HAP-1 (cell line): Measurements from ENCODE around the gene WWOX.

Experiments used
- DNase-seq, 2 experiments: peaks; one replicate each; pipeline ENCODE4 v3.0.0-alpha.2; 2016 to 2020; ENCODE audit warnings: low spot score in 2 of 2
- H3K27me3 ChIP-seq: fragments of 250-450 bp; sonication (Bioruptor Pico); 2 replicates; pipeline ENCODE4 v1.5.1; 2020; ENCODE audit warnings: low read depth, mild to moderate bottlenecking, moderate library complexity
- H3K36me3 ChIP-seq: fragments of 250-450 bp; sonication (Bioruptor Pico); replicated peaks from 2 replicates; pipeline ENCODE4 v1.5.1; 2020; ENCODE audit warnings: mild to moderate bottlenecking
- H3K4me1 ChIP-seq: fragments of 250-450 bp; sonication (Bioruptor Pico); 2 replicates; pipeline ENCODE4 v1.5.1; 2020; ENCODE audit warnings: mild to moderate bottlenecking
- H3K4me3 ChIP-seq: fragments of 250-450 bp; sonication (Bioruptor Pico); 2 replicates; pipeline ENCODE4 v1.5.1; 2020; ENCODE audit warnings: mild to moderate bottlenecking, moderate library complexity
- H3K9me3 ChIP-seq: fragments of 250-450 bp; sonication (Bioruptor Pico); 2 replicates; pipeline ENCODE4 v1.5.1; 2020; ENCODE audit warnings: mild to moderate bottlenecking, moderate library complexity
- in situ Hi-C: fragments of 300-500 bp; cut with MboI; formaldehyde crosslinking; loops from 3 replicates; pipeline ENCODE4 v1.14.3; 2020; ENCODE audit warnings: low sequenced_read_pairs, inconsistent platforms, mixed read lengths

The WWOX gene

GRCh38 chr16:78348886-78349285 is 249.4 kb downstream of the WWOX start:
- H3K4me3 ChIP-seq, result no peak overlapping the region
- H3K4me1 ChIP-seq, result no peaks in the 10 kb centered on the region
- H3K27me3 ChIP-seq, result no peaks in the 10 kb centered on the region
- no peak for DNase-seq
- H3K36me3 ChIP-seq, result no peaks in the 10 kb centered on the region
- in situ Hi-C loops, result no loop called here
- no peaks in the 10 kb centered on the region for H3K9me3 ChIP-seq

- DNase-seq, result no peak
- Histone ChIP-seq H3K9me3 (no peaks in the 10 kb centered on the region), H3K36me3 (no peaks in the 10 kb centered on the region), H3K4me1 (no peaks in the 10 kb centered on the region), H3K4me3 (no peak overlapping the region), H3K27me3 (no peaks in the 10 kb centered on the region)
- in situ Hi-C loops, result no loop called here
These were observed 252.7 kb downstream of the WWOX start for GRCh38 chr16:78352184-78352583.

GRCh38 chr16:78353640-78354275 is 254.3 kb downstream of the WWOX start:
- no peak for DNase-seq
- in situ Hi-C loops, result no loop called here

GRCh38 chr16:78362524-78363135 is 263.2 kb downstream of the WWOX start:
- no peaks in the 10 kb centered on the region for H3K4me1 ChIP-seq
- in situ Hi-C loops, result no loop called here
- H3K4me3 ChIP-seq, result no peak overlapping the region
- no peaks in the 10 kb centered on the region for H3K9me3 ChIP-seq
- no peaks in the 10 kb centered on the region for H3K27me3 ChIP-seq
- DNase-seq, result no peak
- H3K36me3 ChIP-seq, result no peaks in the 10 kb centered on the region

More at GRCh38 chr16:78353640-78354275, 254.3 kb downstream of the WWOX start:
- Histone ChIP-seq H3K4me3 (no peak overlapping the region), H3K36me3 (no peaks in the 10 kb centered on the region), H3K4me1 (no peaks in the 10 kb centered on the region), H3K27me3 (no peaks in the 10 kb centered on the region), H3K9me3 (no peaks in the 10 kb centered on the region)

- Histone ChIP-seq H3K27me3 (no peaks in the 10 kb centered on the region), H3K9me3 (no peaks in the 10 kb centered on the region), H3K4me1 (no peaks in the 10 kb centered on the region), H3K36me3 (no peaks in the 10 kb centered on the region), H3K4me3 (no peak overlapping the region)
- DNase-seq, result no peak
- in situ Hi-C loops, result no loop called here
These were observed 264.5 kb downstream of the WWOX start for GRCh38 chr16:78363843-78364555.

GRCh38 chr16:78364556-78364880 is 265.1 kb downstream of the WWOX start:
- H3K4me3 ChIP-seq, result no peak overlapping the region
- in situ Hi-C loops, result no loop called here
- DNase-seq, result no peak
- H3K4me1 ChIP-seq, result no peaks in the 10 kb centered on the region
- H3K9me3 ChIP-seq, result no peaks in the 10 kb centered on the region
- no peaks in the 10 kb centered on the region for H3K27me3 ChIP-seq
- no peaks in the 10 kb centered on the region for H3K36me3 ChIP-seq

GRCh38 chr16:78365366-78365765 is 265.9 kb downstream of the WWOX start:
- Histone ChIP-seq H3K27me3 (no peaks in the 10 kb centered on the region), H3K4me1 (no peaks in the 10 kb centered on the region), H3K4me3 (no peak overlapping the region), H3K36me3 (no peaks in the 10 kb centered on the region), H3K9me3 (no peaks in the 10 kb centered on the region)
- no peak for DNase-seq
- in situ Hi-C loops, result no loop called here

- in situ Hi-C loops, result no loop called here
- H3K9me3 ChIP-seq, result no peaks in the 10 kb centered on the region
- H3K27me3 ChIP-seq, result no peaks in the 10 kb centered on the region
- no peak overlapping the region for H3K4me3 ChIP-seq
- no peaks in the 10 kb centered on the region for H3K4me1 ChIP-seq
- no peak for DNase-seq
- no peaks in the 10 kb centered on the region for H3K36me3 ChIP-seq
These were observed 269.0 kb downstream of the WWOX start for GRCh38 chr16:78368121-78369102.

- DNase-seq, result no peak
- no peaks in the 10 kb centered on the region for H3K36me3 ChIP-seq
These were observed 272.8 kb downstream of the WWOX start for GRCh38 chr16:78372277-78372676.

GRCh38 chr16:78375055-78375679 is 275.7 kb downstream of the WWOX start:
- no peak overlapping the region for H3K4me3 ChIP-seq
- no peaks in the 10 kb centered on the region for H3K36me3 ChIP-seq
- in situ Hi-C loops, result no loop called here
- H3K27me3 ChIP-seq, result no peaks in the 10 kb centered on the region
- no peak for DNase-seq
- H3K9me3 ChIP-seq, result no peaks in the 10 kb centered on the region
- no peaks in the 10 kb centered on the region for H3K4me1 ChIP-seq

More at GRCh38 chr16:78372277-78372676, 272.8 kb downstream of the WWOX start:
- no peaks in the 10 kb centered on the region for H3K9me3 ChIP-seq
- no peak overlapping the region for H3K4me3 ChIP-seq
- in situ Hi-C loops, result no loop called here
- H3K4me1 ChIP-seq, result no peaks in the 10 kb centered on the region
- H3K27me3 ChIP-seq, result no peaks in the 10 kb centered on the region

GRCh38 chr16:78376452-78376851 is 277.0 kb downstream of the WWOX start:
- no peak overlapping the region for H3K4me3 ChIP-seq
- no peaks in the 10 kb centered on the region for H3K9me3 ChIP-seq
- H3K4me1 ChIP-seq, result no peaks in the 10 kb centered on the region
- H3K36me3 ChIP-seq, result no peaks in the 10 kb centered on the region
- in situ Hi-C loops, result no loop called here
- H3K27me3 ChIP-seq, result no peaks in the 10 kb centered on the region
- no peak for DNase-seq

GRCh38 chr16:78377312-78377711 is 277.9 kb downstream of the WWOX start:
- DNase-seq, result no peak
- H3K36me3 ChIP-seq, result no peaks in the 10 kb centered on the region
- H3K27me3 ChIP-seq, result no peaks in the 10 kb centered on the region
- in situ Hi-C loops, result no loop called here
- no peak overlapping the region for H3K4me3 ChIP-seq
- no peaks in the 10 kb centered on the region for H3K4me1 ChIP-seq
- no peaks in the 10 kb centered on the region for H3K9me3 ChIP-seq

- Histone ChIP-seq H3K9me3 (no peaks in the 10 kb centered on the region), H3K27me3 (no peaks in the 10 kb centered on the region), H3K36me3 (no peaks in the 10 kb centered on the region), H3K4me1 (no peaks in the 10 kb centered on the region), H3K4me3 (no peak overlapping the region)
- in situ Hi-C loops, result no loop called here
- DNase-seq, result no peak
These were observed 281.6 kb downstream of the WWOX start for GRCh38 chr16:78381060-78381459.
